Retinal pigment epithelial cell (primary cell): ENCODE data around the gene WDSUB1.

Source experiments
- DNase-seq: peaks from one replicate; pipeline ENCODE4 v3.0.0-alpha.2; 2010; ENCODE audit warnings: low read depth
- H3K4me3 ChIP-seq: 2 replicates; pipeline ENCODE4 v1.5.1; 2011; ENCODE audit warnings: mild to moderate bottlenecking, low read length, control low read depth, moderate library complexity
- CTCF ChIP-seq: conservative IDR thresholded peaks from 2 replicates; pipeline ENCODE4 v1.5.1; 2011; ENCODE audit warnings: low read depth, low read length, control low read depth, inconsistent platforms

WDSUB1 gene

GRCh38 chr2:159225025-159226016 lies 61.2 kb downstream of the WDSUB1 start:
- H3K4me3 ChIP-seq = no peak overlapping the region
- no peak for DNase-seq
- no peak for TF ChIP-seq CTCF

GRCh38 chr2:159224061-159224813 lies 62.3 kb downstream of the WDSUB1 start:
- DNase-seq = no peak
- no peak for TF ChIP-seq CTCF

GRCh38 chr2:159219394-159219998 lies 67.0 kb downstream of the WDSUB1 start:
- DNase-seq = no peak
- no peak overlapping the region for H3K4me3 ChIP-seq
- TF ChIP-seq CTCF = no peak

More at GRCh38 chr2:159224061-159224813, 62.3 kb downstream of the WDSUB1 start:
- H3K4me3 ChIP-seq = no peak overlapping the region

GRCh38 chr2:159218389-159218788 lies 68.1 kb downstream of the WDSUB1 start:
- no peak for DNase-seq
- no peak for TF ChIP-seq CTCF

GRCh38 chr2:159217676-159218075 lies 68.8 kb downstream of the WDSUB1 start:
- no peak for DNase-seq
- no peak for TF ChIP-seq CTCF
- H3K4me3 ChIP-seq = no peak overlapping the region

More at GRCh38 chr2:159218389-159218788, 68.1 kb downstream of the WDSUB1 start:
- no peak overlapping the region for H3K4me3 ChIP-seq

- H3K4me3 ChIP-seq = no peak overlapping the region
- DNase-seq = no peak
- TF ChIP-seq CTCF = no peak
Measured at GRCh38 chr2:159215116-159215515, 71.4 kb downstream of the WDSUB1 start.
